ENCODE results near the gene BPIFB4.
"Not testable (repeated sequence)": the region's sequence is repeated elsewhere in the genome, so short reads cannot be mapped to it uniquely, and the experiment has no call there.

The BPIFB4 gene

DNA sequence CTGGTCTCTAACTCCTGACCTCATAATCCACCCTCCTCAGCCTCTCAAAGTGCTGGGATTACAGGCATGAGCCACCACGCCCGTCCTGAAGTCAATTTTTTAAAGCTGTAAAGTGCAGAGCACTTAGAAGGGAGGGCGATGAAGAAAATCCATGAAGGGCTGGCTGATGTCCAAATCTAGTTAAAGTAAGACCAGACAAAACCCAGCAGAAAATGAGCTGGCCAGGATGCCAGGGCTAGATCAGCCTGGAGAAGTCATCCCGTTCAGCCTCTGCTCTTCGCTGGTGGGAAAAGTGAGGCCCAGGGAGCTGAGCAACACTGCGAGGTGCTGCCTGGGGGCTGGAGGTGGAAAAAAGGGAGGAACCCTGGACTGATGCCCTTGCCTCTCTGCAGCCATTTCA lies 3.1 kb downstream of the BPIFB4 start:
- no peak overlapping the region for H3K4me2 ChIP-seq
- no peak for TF ChIP-seq Cebpa-rat (IDR thresholded peaks at IDR 0.05)
- no peak overlapping the region for H3K9ac ChIP-seq
- H3K36me3 ChIP-seq = no peaks in the 10 kb centered on the region
- no peak overlapping the region for H3K4me3 ChIP-seq
- H3K27me3 ChIP-seq = no peaks in the 10 kb centered on the region
- H3K4me1 ChIP-seq = peaks cover 7% of the 10 kb centered on the region
- H3K27ac ChIP-seq = no peak overlapping the region
- no peaks in the 10 kb centered on the region for H4K20me1 ChIP-seq
- no peaks in the 10 kb centered on the region for H3K9me3 ChIP-seq

DNA sequence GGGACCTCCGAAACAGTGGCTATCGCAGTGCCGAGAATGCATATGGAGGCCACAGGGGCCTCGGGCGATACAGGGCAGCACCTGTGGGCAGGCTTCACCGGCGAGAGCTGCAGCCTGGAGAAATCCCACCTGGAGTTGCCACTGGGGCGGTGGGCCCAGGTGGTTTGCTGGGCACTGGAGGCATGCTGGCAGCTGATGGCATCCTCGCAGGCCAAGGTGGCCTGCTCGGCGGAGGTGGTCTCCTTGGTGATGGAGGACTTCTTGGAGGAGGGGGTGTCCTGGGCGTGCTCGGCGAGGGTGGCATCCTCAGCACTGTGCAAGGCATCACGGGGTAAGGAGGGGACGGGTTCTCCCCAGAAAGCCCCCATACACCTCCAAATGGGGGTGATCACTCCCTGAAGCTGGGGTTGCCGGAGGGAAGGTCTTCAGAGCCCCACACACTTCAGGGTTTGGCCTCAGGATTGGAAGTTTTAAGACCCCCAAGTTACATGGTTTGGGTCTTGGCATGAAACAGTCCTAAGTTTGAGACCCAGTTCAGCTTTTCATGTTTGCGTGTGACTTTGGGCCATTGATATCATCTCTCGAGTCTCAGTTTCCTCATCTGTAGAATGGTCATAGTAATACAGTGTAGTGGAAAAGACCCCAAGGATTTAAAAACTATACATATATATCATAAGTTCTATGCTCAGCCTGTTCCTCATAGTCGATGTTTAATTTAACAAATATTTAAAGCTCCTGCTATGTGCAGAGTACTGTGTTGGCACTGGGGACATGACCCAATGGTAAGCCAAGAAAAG lies 4.3 kb downstream of the BPIFB4 start:
- Histone ChIP-seq H3K4me1 (no peaks in the 10 kb centered on the region), H3K36me3 (no peaks in the 10 kb centered on the region), H3K4me3 (no peak overlapping the region), H3K27ac (no peak overlapping the region), H3K27me3 (no peaks in the 10 kb centered on the region), H3K4me2 (no peak overlapping the region), H4K20me1 (no peaks in the 10 kb centered on the region), H3K9me3 (no peaks in the 10 kb centered on the region), H3K9ac (no peak overlapping the region)
- TF ChIP-seq Cebpa-rat (IDR thresholded peaks at IDR 0.05) = no peak

DNA sequence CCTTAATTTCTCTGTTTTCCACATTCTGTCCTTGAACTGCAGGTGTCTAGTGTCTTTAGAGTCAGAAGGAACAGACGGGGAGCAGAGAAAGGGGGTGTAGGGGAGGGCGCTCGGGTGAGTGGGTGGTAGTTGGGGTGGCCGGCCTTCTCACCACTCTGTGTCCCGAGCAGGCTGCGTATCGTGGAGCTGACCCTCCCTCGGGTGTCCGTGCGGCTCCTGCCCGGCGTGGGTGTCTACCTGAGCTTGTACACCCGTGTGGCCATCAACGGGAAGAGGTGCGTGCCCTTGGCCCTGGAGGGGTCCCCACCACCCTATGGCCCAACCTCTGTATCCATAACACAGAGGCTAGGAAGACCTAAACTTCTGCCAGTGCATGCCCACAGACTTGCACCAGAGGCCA lies 5.3 kb downstream of the BPIFB4 start:
- H3K4me3 ChIP-seq = no peak overlapping the region
- TF ChIP-seq Cebpa-rat (IDR thresholded peaks at IDR 0.05) = no peak
- H3K4me2 ChIP-seq = no peak overlapping the region
- no peaks in the 10 kb centered on the region for H3K9me3 ChIP-seq
- no peaks in the 10 kb centered on the region for H3K27me3 ChIP-seq
- no peaks in the 10 kb centered on the region for H3K4me1 ChIP-seq
- no peak overlapping the region for H3K27ac ChIP-seq
- H4K20me1 ChIP-seq = no peaks in the 10 kb centered on the region
- no peak overlapping the region for H3K9ac ChIP-seq
- no peaks in the 10 kb centered on the region for H3K36me3 ChIP-seq

GRCh38 chr20:33086052-33086722 lies 6.7 kb downstream of the BPIFB4 start:
- no peak for TF ChIP-seq Cebpa-rat (IDR thresholded peaks at IDR 0.05)
- no peak overlapping the region for H3K27ac ChIP-seq
- H3K4me1 ChIP-seq = no peaks in the 10 kb centered on the region
- no peak overlapping the region for H3K4me2 ChIP-seq
- no peaks in the 10 kb centered on the region for H3K9me3 ChIP-seq
- H3K36me3 ChIP-seq = no peaks in the 10 kb centered on the region
- no peaks in the 10 kb centered on the region for H4K20me1 ChIP-seq
- H3K4me3 ChIP-seq = no peak overlapping the region
- no peaks in the 10 kb centered on the region for H3K27me3 ChIP-seq
- no peak overlapping the region for H3K9ac ChIP-seq

DNA sequence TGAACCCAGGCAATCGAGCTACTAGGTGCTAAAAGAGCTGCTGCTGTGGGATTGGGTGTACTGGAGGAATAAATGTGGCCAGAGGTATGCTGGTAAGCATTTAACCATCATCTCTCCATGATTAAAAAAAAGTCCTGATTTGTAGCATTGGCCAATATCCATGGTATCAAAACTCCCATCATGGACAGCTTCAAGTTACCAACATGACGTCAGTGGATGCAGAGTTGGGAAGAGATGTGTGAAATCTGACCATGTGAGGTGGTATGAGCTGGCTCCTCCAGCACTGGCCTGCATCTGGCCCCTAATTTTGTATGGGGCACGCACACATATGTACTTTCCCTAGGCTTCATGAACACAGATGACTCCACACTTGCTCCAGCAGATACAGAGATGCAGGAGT lies 11.7 kb downstream of the BPIFB4 start:
- Histone ChIP-seq H3K9ac (no peak overlapping the region), H3K4me3 (no peak overlapping the region), H3K27ac (no peak overlapping the region), H3K9me3 (no peaks in the 10 kb centered on the region), H3K4me1 (no peaks in the 10 kb centered on the region), H3K27me3 (no peaks in the 10 kb centered on the region), H4K20me1 (no peaks in the 10 kb centered on the region), H3K4me2 (no peak overlapping the region), H3K36me3 (no peaks in the 10 kb centered on the region)
- no peak for TF ChIP-seq Cebpa-rat (IDR thresholded peaks at IDR 0.05)

DNA sequence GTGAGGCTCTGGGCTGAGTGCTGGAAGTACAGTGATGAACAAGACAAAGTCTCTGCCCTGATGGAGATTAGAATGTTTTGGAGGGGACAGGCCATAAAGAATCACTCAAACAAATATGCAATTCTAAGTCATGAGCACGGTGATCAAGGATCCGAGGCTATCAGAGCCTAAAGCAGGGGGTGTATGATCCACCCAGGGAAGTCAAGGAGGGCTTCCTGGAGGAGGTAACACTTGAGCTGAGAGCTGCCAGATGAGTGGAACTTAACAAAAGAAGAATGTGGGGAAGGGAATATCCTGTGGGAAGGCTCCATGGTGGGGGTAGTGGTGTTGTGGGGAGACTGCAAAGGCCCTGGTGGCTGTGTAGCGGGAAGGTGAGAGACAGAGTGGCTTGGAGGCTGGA lies 12.2 kb downstream of the BPIFB4 start:
- Histone ChIP-seq H3K9ac (no peak overlapping the region), H3K36me3 (no peaks in the 10 kb centered on the region), H4K20me1 (no peaks in the 10 kb centered on the region), H3K27me3 (no peaks in the 10 kb centered on the region), H3K27ac (no peak overlapping the region), H3K4me2 (no peak overlapping the region), H3K4me1 (no peaks in the 10 kb centered on the region), H3K9me3 (no peaks in the 10 kb centered on the region), H3K4me3 (no peak overlapping the region)
- no peak for TF ChIP-seq Cebpa-rat (IDR thresholded peaks at IDR 0.05)

DNA sequence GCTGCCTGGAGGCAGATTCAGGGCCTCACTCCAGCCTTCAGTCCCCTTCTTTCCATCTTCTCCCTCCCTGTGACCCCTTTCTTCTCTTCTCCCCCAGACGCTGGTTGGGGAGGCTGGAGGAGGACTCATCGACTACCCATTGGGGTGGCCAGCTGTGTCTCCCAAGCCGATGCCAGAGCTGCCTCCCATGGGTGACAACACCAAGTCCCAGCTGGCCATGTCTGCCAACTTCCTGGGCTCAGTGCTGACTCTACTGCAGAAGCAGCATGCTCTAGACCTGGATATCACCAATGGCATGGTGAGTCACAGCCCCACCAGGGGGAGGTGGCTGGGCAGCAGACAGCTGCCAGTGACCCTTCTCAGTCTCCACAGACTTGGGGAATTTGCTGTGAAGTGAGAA lies 12.9 kb downstream of the BPIFB4 start:
- no peak for TF ChIP-seq Cebpa-rat (IDR thresholded peaks at IDR 0.05)
- H3K4me3 ChIP-seq = no peak overlapping the region
- no peaks in the 10 kb centered on the region for H4K20me1 ChIP-seq
- no peak overlapping the region for H3K9ac ChIP-seq
- H3K4me2 ChIP-seq = no peak overlapping the region
- H3K27ac ChIP-seq = no peak overlapping the region
- no peaks in the 10 kb centered on the region for H3K36me3 ChIP-seq
- no peaks in the 10 kb centered on the region for H3K4me1 ChIP-seq
- no peaks in the 10 kb centered on the region for H3K9me3 ChIP-seq
- no peaks in the 10 kb centered on the region for H3K27me3 ChIP-seq

- Histone ChIP-seq H3K4me1 (no peaks in the 10 kb centered on the region), H3K27me3 (no peaks in the 10 kb centered on the region), H3K36me3 (no peaks in the 10 kb centered on the region), H3K27ac (no peak overlapping the region), H3K4me3 (no peak overlapping the region), H3K9ac (no peak overlapping the region), H3K4me2 (no peak overlapping the region), H4K20me1 (no peaks in the 10 kb centered on the region), H3K9me3 (no peaks in the 10 kb centered on the region)
- TF ChIP-seq Cebpa-rat (IDR thresholded peaks at IDR 0.05) = no peak
These were observed 13.6 kb downstream of the BPIFB4 start for GRCh38 chr20:33093074-33093473.

DNA sequence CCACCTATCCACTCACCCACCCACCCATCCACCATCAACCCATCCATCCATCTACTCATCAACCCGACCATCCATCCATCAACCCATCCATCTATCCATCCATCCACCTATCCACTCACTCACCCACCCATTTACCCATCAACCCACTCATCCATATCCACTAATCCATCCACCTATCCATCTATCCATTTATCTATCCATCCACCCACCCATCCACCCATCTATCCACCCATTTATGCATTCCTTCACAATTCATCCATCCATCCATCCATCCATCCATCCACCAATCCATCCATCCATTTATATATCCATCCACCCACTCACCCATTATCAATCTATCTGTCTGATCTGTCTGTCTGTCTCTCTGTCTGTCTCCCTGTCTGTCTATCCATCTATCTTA lies 14.1 kb downstream of the BPIFB4 start:
- no peak overlapping the region for H3K4me3 ChIP-seq

GRCh38 chr20:33095249-33095648 lies 15.8 kb downstream of the BPIFB4 start:
- Histone ChIP-seq H3K9ac (no peak overlapping the region), H3K27me3 (no peaks in the 10 kb centered on the region), H3K36me3 (no peaks in the 10 kb centered on the region), H3K4me3 (no peak overlapping the region), H3K4me2 (no peak overlapping the region), H3K4me1 (no peaks in the 10 kb centered on the region), H3K9me3 (no peaks in the 10 kb centered on the region), H4K20me1 (no peaks in the 10 kb centered on the region), H3K27ac (no peak overlapping the region)
- no peak for TF ChIP-seq Cebpa-rat (IDR thresholded peaks at IDR 0.05)

More for the DNA sequence above, 14.1 kb downstream of the BPIFB4 start:
- H3K4me1 ChIP-seq = no peaks in the 10 kb centered on the region
- no peaks in the 10 kb centered on the region for H3K27me3 ChIP-seq
- no peak overlapping the region for H3K9ac ChIP-seq
- no peaks in the 10 kb centered on the region for H3K36me3 ChIP-seq
- no peak overlapping the region for H3K4me2 ChIP-seq
- no peaks in the 10 kb centered on the region for H3K9me3 ChIP-seq
- TF ChIP-seq Cebpa-rat (IDR thresholded peaks at IDR 0.05) = no peak
- H3K27ac ChIP-seq = no peak overlapping the region
- no peaks in the 10 kb centered on the region for H4K20me1 ChIP-seq

- H3K27ac ChIP-seq, H3K9me3 ChIP-seq, H3K4me1 ChIP-seq, H4K20me1 ChIP-seq, H3K4me3 ChIP-seq, H3K36me3 ChIP-seq, H3K27me3 ChIP-seq, H3K4me2 ChIP-seq, H3K9ac ChIP-seq: not testable (repeated sequence)
These were observed 16.6 kb downstream of the BPIFB4 start for GRCh38 chr20:33095902-33096584.
